ENCODE data around the gene ENG.
"Not testable (repeated sequence)": the region's sequence is repeated elsewhere in the genome, so short reads cannot be mapped to it uniquely, and the experiment has no call there.

ENG gene

GRCh38 chr9:127788337-127789011 is 66.0 kb downstream of the ENG start:
- DNase-seq: no peak

GRCh38 chr9:127786773-127787104 is 67.7 kb downstream of the ENG start:
- DNase-seq: no peak

GRCh38 chr9:127785933-127786772 is 68.3 kb downstream of the ENG start, which contains the start of gene CDK9:
TSS of gene CDK9 (plus strand) at chr9:127786034. CDS start at chr9:127786149, 115 bp downstream.
- peak; percentile 76 for DNase-seq

- peak; percentile 72 for DNase-seq
These were observed 69.2 kb downstream of the ENG start for GRCh38 chr9:127785023-127785932.

GRCh38 chr9:127783111-127784008 is 71.1 kb downstream of the ENG start:
- DNase-seq: no peak

GRCh38 chr9:127781806-127782205 is 72.7 kb downstream of the ENG start:
- DNase-seq: no peak

GRCh38 chr9:127780909-127781308 is 73.5 kb downstream of the ENG start:
- not testable (repeated sequence) for DNase-seq

- DNase-seq: no peak
These were observed 74.2 kb downstream of the ENG start for GRCh38 chr9:127780126-127780885.

GRCh38 chr9:127779136-127779981 is 75.1 kb downstream of the ENG start:
- no peak for DNase-seq

- no peak for DNase-seq
These were observed 76.0 kb downstream of the ENG start, which contains the start of gene SH2D3C for GRCh38 chr9:127778280-127779135. TSS of gene SH2D3C (minus strand) at chr9:127778666. CDS start at chr9:127778627, 39 bp downstream.

GRCh38 chr9:127777368-127777980 is 77.0 kb downstream of the ENG start:
- no peak for DNase-seq

GRCh38 chr9:127776924-127777289 is 77.6 kb downstream of the ENG start:
- no peak for DNase-seq

GRCh38 chr9:127776195-127776923 is 78.1 kb downstream of the ENG start:
- DNase-seq: no peak

- DNase-seq: no peak
These were observed 80.5 kb downstream of the ENG start for GRCh38 chr9:127773981-127774380.

- DNase-seq: no peak
These were observed 81.2 kb downstream of the ENG start for GRCh38 chr9:127773272-127773671.

GRCh38 chr9:127772603-127773002 is 81.9 kb downstream of the ENG start:
- DNase-seq: no peak

- DNase-seq: no peak
These were observed 82.8 kb downstream of the ENG start for GRCh38 chr9:127771570-127772189.
